Measurements from ENCODE around the gene MGMT. TPM values are rescaled to one million over a fixed set of nuclear protein-coding genes. Genes with fewer than 3 reads are reported as not detected.

The MGMT gene
- total and polyA plus RNA-seq, 9 of the 15 experiments (the other 6 are each of a cell fraction or from before 2014, with no cell fraction given): 0.03 to 0.29 (median 0.11) TPM; not detected in 4

DNA sequence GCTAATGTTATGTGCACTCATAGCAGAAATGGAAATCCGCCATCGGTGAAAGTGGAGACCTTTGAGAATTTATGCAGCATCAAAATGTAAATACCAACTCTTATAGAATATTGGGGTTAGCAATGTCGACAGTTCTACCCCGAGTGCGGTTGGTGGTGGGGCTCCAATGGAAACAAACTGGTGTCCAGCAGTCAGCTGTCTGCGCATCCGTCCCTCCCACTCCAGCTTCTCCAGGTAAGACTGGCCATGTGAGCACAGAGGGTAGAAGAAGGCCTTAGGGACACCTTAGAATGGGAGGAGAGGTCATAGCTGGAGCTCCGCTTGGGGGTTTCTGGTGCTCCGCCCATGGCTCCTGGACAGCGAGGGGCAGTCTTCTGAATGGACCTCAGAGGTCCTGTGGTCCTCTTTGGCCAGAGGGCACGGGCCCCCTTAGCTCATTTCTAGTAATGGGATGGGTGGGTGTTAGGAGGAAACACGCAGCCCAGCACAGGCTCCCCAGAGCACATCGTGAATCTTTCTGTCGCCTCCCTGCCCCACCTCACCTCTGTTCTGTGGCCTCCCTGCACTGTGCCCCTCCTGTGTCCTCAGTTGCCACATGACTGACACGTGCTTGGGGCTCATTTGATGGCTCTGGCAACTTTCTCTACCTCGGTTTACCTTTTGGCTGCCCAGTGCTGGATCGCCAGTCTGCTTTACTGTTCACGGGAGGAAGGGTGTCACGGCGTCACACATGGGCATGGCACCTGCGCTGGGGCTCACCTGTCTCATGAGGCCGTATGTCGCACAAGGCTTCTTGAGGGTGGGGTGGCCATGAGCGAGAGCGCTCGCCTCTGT lies 50.0 kb downstream of the MGMT start:
- no peak overlapping the region for H3K4me2 ChIP-seq (ENCODE audit: insufficient read depth, low read length)
- FAIRE-seq (no peak), ATAC-seq (no peak), DNase-seq (ENCODE audit: extremely low read depth in 1 of 4, low spot score in 3 of 4) (no peak)
- TF ChIP-seq ZKSCAN1 (IDR thresholded peaks at IDR 0.05; ENCODE audit: low read depth, low read length) (no peak), PTBP1 (IDR thresholded peaks at IDR 0.05; ENCODE audit: low read depth, low read length) (no peak), HMGXB4 (CRISPR knock-in tag; IDR thresholded peaks at IDR 0.05) (no peak), COPS2 (conservative IDR thresholded peaks at IDR 0.05) (no peak), TBL1XR1 (IDR thresholded peaks at IDR 0.05; ENCODE audit: low read length in 2 of 2) (no peak), MCM5 (IDR thresholded peaks at IDR 0.05; ENCODE audit: low read depth) (no peak), MYC (IDR thresholded peaks at IDR 0.05; ENCODE audit: low read depth, low read length) (no peak), MYC (CRISPR knock-in tag; IDR thresholded peaks at IDR 0.05; ENCODE audit: borderline replicate concordance, low read depth) (no peak), ZNF239 (CRISPR knock-in tag; IDR thresholded peaks at IDR 0.05) (no peak), OTX1 (CRISPR knock-in tag; IDR thresholded peaks at IDR 0.05) (no peak)
- TF ChIP-seq, protein P1, sequence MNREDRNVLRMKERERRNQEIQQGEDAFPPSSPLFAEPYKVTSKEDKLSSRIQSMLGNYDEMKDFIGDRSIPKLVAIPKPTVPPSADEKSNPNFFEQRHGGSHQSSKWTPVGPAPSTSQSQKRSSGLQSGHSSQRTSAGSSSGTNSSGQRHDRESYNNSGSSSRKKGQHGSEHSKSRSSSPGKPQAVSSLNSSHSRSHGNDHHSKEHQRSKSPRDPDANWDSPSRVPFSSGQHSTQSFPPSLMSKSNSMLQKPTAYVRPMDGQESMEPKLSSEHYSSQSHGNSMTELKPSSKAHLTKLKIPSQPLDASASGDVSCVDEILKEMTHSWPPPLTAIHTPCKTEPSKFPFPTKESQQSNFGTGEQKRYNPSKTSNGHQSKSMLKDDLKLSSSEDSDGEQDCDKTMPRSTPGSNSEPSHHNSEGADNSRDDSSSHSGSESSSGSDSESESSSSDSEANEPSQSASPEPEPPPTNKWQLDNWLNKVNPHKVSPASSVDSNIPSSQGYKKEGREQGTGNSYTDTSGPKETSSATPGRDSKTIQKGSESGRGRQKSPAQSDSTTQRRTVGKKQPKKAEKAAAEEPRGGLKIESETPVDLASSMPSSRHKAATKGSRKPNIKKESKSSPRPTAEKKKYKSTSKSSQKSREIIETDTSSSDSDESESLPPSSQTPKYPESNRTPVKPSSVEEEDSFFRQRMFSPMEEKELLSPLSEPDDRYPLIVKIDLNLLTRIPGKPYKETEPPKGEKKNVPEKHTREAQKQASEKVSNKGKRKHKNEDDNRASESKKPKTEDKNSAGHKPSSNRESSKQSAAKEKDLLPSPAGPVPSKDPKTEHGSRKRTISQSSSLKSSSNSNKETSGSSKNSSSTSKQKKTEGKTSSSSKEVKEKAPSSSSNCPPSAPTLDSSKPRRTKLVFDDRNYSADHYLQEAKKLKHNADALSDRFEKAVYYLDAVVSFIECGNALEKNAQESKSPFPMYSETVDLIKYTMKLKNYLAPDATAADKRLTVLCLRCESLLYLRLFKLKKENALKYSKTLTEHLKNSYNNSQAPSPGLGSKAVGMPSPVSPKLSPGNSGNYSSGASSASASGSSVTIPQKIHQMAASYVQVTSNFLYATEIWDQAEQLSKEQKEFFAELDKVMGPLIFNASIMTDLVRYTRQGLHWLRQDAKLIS (CRISPR knock-in tag; IDR thresholded peaks at IDR 0.05): no peak
- ChIA-PET POLR2A (interaction anchor here (1.3 kb wide), 1 partner anchor 14 kb away, joined by 3 read pairs; no protein-coding TSS in a partner anchor), CTCF (ENCODE audit: low intra/inter-chr PET ratio) (no interaction called here)
- no peaks in the 10 kb centered on the region for H3K9me1 ChIP-seq (ENCODE audit: control insufficient read depth, insufficient read depth, low read length)
- no peak overlapping the region for H3K4me3 ChIP-seq
- in situ Hi-C loops (cut with MboI): no loop called here
- no peaks in the 10 kb centered on the region for H3K4me1 ChIP-seq (replicated peaks in 1 of 2; ENCODE audit: control insufficient read depth in 2 of 2, insufficient read depth in 2 of 2, low read length in 2 of 2)
- no peaks in the 10 kb centered on the region for H3K36me3 ChIP-seq (ENCODE audit: control insufficient read depth, insufficient read depth, low read length)
- no peaks in the 10 kb centered on the region for H3K9me3 ChIP-seq (replicated peaks; ENCODE audit: control insufficient read depth, insufficient read depth, low read depth, low read length)
- intact Hi-C loops (cut with micrococcal nuclease): no loop called here
- no peak overlapping the region for H2AFZ ChIP-seq (ENCODE audit: low read depth, low read length)
- WGBS (ENCODE audit: insufficient coverage, low coverage, missing lambda C conversion rate): 1% methylated on average over 18 of the region's 26 CpGs
- no peak overlapping the region for H3K9ac ChIP-seq (ENCODE audit: insufficient read depth in 1 of 2, low read depth in 2 of 2, low read length in 2 of 2)
- BruUV-seq (replicated peaks): no TSS peak
- no peak overlapping the region for H3K27ac ChIP-seq (ENCODE audit: extremely low read depth, low read depth, low read length)
- H3K79me2 ChIP-seq (ENCODE audit: control insufficient read depth, insufficient read depth, low read length): no peaks in the 10 kb centered on the region
- no peaks in the 10 kb centered on the region for H4K20me1 ChIP-seq (replicated peaks; ENCODE audit: control insufficient read depth, insufficient read depth, low read length)
- H3K27me3 ChIP-seq (ENCODE audit: control insufficient read depth in 2 of 2, insufficient read depth in 2 of 2, low read length in 2 of 2): no peaks in the 10 kb centered on the region

Measured in K562 (cell line).